CD4-positive, CD25-positive, alpha-beta regulatory T cell (primary cell): Measurements from ENCODE around the gene ELP5. TPM values are rescaled to one million over a fixed set of nuclear protein-coding genes. Genes with fewer than 3 reads are reported as not detected.
A peak's percentile ranks its signal among the peaks of the same experiment; 100 is the strongest.

Experiments
- ATAC-seq, 2 donors: fragments of 150-1000 bp; cut with Tn5 transposase; one replicate each; pipeline ENCODE4 v1.10.0; 2021; ENCODE audit warnings: low read depth in 2 of 2, moderate number of reproducible peaks in 2 of 2, moderate library complexity in 1 of 2
- DNase-seq, 3 donors: peaks; one replicate each; pipeline versions ENCODE4 v3.0.0 to v3.0.0-alpha.2; 2012 to 2022; ENCODE audit warnings: mixed read lengths in 1 of 3
- H3K27ac ChIP-seq: one replicate; pipeline ENCODE4 v1.7.0; 2013; ENCODE audit warnings: mild to moderate bottlenecking, low read length; ENCODE audit not compliant: insufficient read depth, poor library complexity, severe bottlenecking
- H3K27me3 ChIP-seq: one replicate; pipeline ENCODE4 v1.7.0; 2013; ENCODE audit warnings: low read length; ENCODE audit not compliant: control insufficient read depth, insufficient read depth
- H3K36me3 ChIP-seq: one replicate; pipeline ENCODE4 v1.7.0; 2013; ENCODE audit warnings: mild to moderate bottlenecking, low read length, moderate library complexity; ENCODE audit not compliant: control insufficient read depth, insufficient read depth
- H3K4me1 ChIP-seq: 2 replicates; pipeline ENCODE4 v1.7.0; 2013; ENCODE audit warnings: mild to moderate bottlenecking, low read length; ENCODE audit not compliant: insufficient read depth, control insufficient read depth, poor library complexity, severe bottlenecking
- H3K4me3 ChIP-seq: one replicate; pipeline ENCODE4 v1.7.0; 2013; ENCODE audit warnings: low read depth, mild to moderate bottlenecking, low read length, moderate library complexity
- H3K9me3 ChIP-seq, 2 experiments: 1 replicate in 1 of 2; 2 replicates in 1 of 2; pipeline ENCODE4 v1.7.0; 2013; ENCODE audit warnings: low read length in 2 of 2, mild to moderate bottlenecking in 1 of 2, moderate library complexity in 1 of 2; ENCODE audit not compliant: control insufficient read depth in 2 of 2
- H3K27ac Mint-ChIP-seq, 3 donors: one replicate each; pipeline ENCODE4 v1.8.0; 2020 to 2022; ENCODE audit warnings: mild to moderate bottlenecking in 3 of 3, mixed read lengths in 3 of 3, moderate library complexity in 2 of 3
- H3K27me3 Mint-ChIP-seq: one replicate; pipeline ENCODE4 v1.8.0; 2022; ENCODE audit warnings: mild to moderate bottlenecking, mixed read lengths
- H3K36me3 Mint-ChIP-seq: one replicate; pipeline ENCODE4 v1.8.0; 2020; ENCODE audit warnings: mixed read lengths
- H3K4me1 Mint-ChIP-seq, 4 donors: one replicate each; pipeline ENCODE4 v1.8.0; 2020 to 2022; ENCODE audit warnings: mixed read lengths in 4 of 4, mild to moderate bottlenecking in 1 of 4
- H3K4me3 Mint-ChIP-seq, 4 donors: one replicate each; pipeline ENCODE4 v1.8.0; 2020 to 2022; ENCODE audit warnings: mild to moderate bottlenecking in 4 of 4, mixed read lengths in 4 of 4, moderate library complexity in 3 of 4
- H3K9me3 Mint-ChIP-seq, 7 donors: one replicate each; pipeline ENCODE4 v1.8.0; 2020 to 2022; ENCODE audit warnings: mixed read lengths in 7 of 7, mild to moderate bottlenecking in 3 of 7, moderate library complexity in 2 of 7
- polyA plus RNA-seq, 4 donors: library from polyadenylated mRNA; unstranded; fragments of 300-500 nt; fragmentation: Illumina TruSeq; gene quantifications; one replicate each; pipeline ENCODE4 v1.2.3, GENCODE V29; 2021
- total RNA-seq: library from RNA; stranded (reverse); gene quantifications from one replicate; pipeline ENCODE4 v1.2.3, GENCODE V29; 2022

The ELP5 gene
- total and polyA plus RNA-seq, 5 donors from 2014 or later = 31.6 to 74.0 (median 56.1) TPM

DNA sequence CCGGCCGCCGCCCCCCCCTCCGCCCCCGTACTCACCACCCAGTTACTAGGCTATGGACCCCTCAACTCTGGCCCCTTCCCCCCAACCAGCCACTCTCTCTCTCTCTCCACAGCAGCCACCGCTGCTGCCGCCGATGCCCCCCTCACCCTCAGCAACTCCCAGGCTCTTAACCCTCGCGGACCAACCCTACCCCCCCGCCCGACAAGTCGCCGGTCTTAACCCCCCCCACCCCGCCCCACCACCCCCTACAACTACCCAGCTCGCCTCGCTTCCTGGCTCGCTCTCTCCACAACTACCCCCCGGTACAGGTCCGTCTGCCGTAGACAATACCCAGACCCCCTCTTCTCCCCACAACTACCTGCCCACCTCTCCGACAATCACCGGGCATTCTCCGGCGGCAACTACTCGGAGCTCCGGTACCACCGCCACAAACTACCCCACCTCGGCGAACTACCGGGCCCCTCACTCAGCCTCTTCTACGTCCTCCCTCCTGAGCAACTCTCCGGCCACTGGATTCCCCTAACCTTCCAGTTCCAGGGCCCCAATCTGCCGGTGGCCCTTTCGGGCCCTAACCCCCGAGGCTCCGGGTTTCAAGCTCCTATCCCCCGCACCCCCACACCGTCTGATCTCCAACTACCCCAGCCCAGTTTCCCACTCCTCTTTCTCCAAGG, 13.5 kb upstream of the ELP5 start:
- Histone ChIP-seq H3K9me3 (no peaks in the 10 kb centered on the region), H3K4me3 (peak overlapping the region; percentile 77), H3K4me1 (peaks cover 52% of the 10 kb centered on the region), H3K27me3 (no peaks in the 10 kb centered on the region), H3K27ac (peak overlapping the region; percentile 90), H3K36me3 (peaks cover 23% of the 10 kb centered on the region)
- peaks cover 10% of the 10 kb centered on the region for H3K27me3 Mint-ChIP-seq
- H3K36me3 Mint-ChIP-seq = peaks cover 23% of the 10 kb centered on the region
- peak in 2 of 3 donors; percentile 35 to 66 for DNase-seq
- peak overlapping the region; percentile 31 to 99 (median 96) for H3K27ac Mint-ChIP-seq
- peaks cover 0 to 1% (median 0%) of the 10 kb centered on the region in 7 donors for H3K9me3 Mint-ChIP-seq
- H3K4me1 Mint-ChIP-seq = peaks cover 20 to 69% (median 43%) of the 10 kb centered on the region in 4 donors
- H3K4me3 Mint-ChIP-seq = peak overlapping the region; percentile 92 to 97 (median 96)
- no peak for ATAC-seq

GRCh38 chr17:7239091-7240027, 12.7 kb upstream of the ELP5 start, which contains the start of gene PHF23:
TSS of gene PHF23 (minus strand) at chr17:7239457. CDS start at chr17:7239279, 178 bp downstream.
- no peaks in the 10 kb centered on the region for H3K27me3 ChIP-seq

DNA sequence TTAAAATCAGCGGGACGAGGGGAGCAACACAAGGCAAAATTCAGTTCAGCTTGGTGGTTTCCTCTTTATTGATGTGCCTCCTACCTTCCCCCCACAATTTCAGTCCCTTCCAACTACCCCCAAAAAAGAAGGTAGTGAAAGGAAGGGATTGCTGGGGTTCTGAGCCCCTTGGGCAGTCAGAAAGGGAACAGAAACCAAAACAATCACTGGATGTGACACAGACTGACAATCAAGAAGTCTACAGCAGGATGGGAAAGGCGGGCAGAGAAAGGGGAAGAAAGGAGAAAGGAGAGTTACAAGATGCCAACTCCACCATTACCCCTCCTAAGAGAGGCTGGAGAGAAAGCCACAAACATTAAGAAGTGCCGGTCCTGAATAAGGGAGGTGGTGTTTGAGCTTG, 11.6 kb upstream of the ELP5 start:
- H3K9me3 ChIP-seq = no peaks in the 10 kb centered on the region
- Mint-ChIP-seq H3K27ac (peak overlapping the region in 2 of 3 donors; percentile 96 to 98), H3K36me3 (peaks cover 29% of the 10 kb centered on the region), H3K4me3 (peak overlapping the region; percentile 92 to 97 (median 96)), H3K9me3 (peaks cover 0 to 1% (median 0%) of the 10 kb centered on the region in 7 donors), H3K27me3 (peaks cover 14% of the 10 kb centered on the region), H3K4me1 (peaks cover 20 to 55% (median 36%) of the 10 kb centered on the region in 4 donors)
- DNase-seq (no peak), ATAC-seq (no peak)
- H3K36me3 ChIP-seq = peaks cover 34% of the 10 kb centered on the region
- peak overlapping the region; percentile 61 for H3K4me3 ChIP-seq
- peak overlapping the region; percentile 90 for H3K27ac ChIP-seq
- H3K27me3 ChIP-seq = no peaks in the 10 kb centered on the region
- H3K4me1 ChIP-seq = peaks cover 41% of the 10 kb centered on the region

More at GRCh38 chr17:7239091-7240027, 12.7 kb upstream of the ELP5 start, which contains the start of gene PHF23:
- Histone ChIP-seq H3K27ac (peak within 1 kb of the TSS; percentile 90), H3K4me1 (peaks cover 48% of the 10 kb centered on the region), H3K4me3 (peak within 1 kb of the TSS; percentile 77), H3K36me3 (peaks cover 27% of the 10 kb centered on the region), H3K9me3 (no peaks in the 10 kb centered on the region)
- H3K36me3 Mint-ChIP-seq = peaks cover 25% of the 10 kb centered on the region
- H3K4me3 Mint-ChIP-seq = peak within 1 kb of the TSS; percentile 92 to 97 (median 96)
- H3K27ac Mint-ChIP-seq = peak within 1 kb of the TSS; percentile 96 to 99 (median 98)
- peaks cover 10% of the 10 kb centered on the region for H3K27me3 Mint-ChIP-seq
- H3K9me3 Mint-ChIP-seq = peaks cover 0 to 1% (median 0%) of the 10 kb centered on the region in 7 donors
- peaks cover 20 to 65% (median 42%) of the 10 kb centered on the region in 4 donors for H3K4me1 Mint-ChIP-seq
- DNase-seq (peak; percentile 95 to 99 (median 96)), ATAC-seq (peak; percentile 65 to 68)

DNA sequence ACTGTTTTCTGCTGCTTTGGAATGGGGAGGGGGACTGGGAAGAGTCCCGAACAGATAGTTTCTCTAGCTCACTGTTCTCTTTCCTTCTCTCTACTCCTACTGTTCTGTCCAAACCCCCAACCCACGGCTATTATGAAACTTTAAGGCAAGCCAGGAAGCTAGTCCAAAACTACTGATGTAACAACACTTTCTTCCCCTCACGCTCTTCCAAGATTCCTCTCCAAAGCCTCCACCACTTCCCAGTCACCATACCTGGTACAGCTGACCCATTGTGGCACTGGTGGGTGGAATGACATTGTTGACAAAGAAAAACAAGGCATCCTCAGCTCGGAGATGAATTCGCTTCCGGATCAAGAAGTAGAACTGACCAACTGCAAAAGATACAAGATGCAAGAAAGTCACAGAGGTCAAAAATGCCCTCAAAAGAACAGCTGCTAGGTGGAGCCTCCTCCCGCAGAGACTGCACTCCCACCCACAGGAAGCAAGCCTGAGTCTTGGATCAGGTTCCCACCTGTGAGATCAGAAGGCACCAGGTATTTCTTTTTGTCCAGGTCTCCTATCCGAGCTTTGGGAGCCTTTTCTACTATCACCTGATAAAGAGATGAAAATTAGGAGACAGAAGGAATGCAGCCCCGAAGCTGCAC, 10.8 kb upstream of the ELP5 start:
- peaks cover 0 to 1% (median 0%) of the 10 kb centered on the region in 7 donors for H3K9me3 Mint-ChIP-seq
- H3K27ac Mint-ChIP-seq = peak overlapping the region; percentile 98 to 99 (median 99)
- peaks cover 20 to 46% (median 30%) of the 10 kb centered on the region in 4 donors for H3K4me1 Mint-ChIP-seq
- H3K27me3 Mint-ChIP-seq = peaks cover 14% of the 10 kb centered on the region
- Histone ChIP-seq H3K9me3 (no peaks in the 10 kb centered on the region), H3K4me1 (peaks cover 41% of the 10 kb centered on the region), H3K36me3 (peaks cover 33% of the 10 kb centered on the region), H3K27me3 (no peaks in the 10 kb centered on the region), H3K4me3 (peak overlapping the region; percentile 82), H3K27ac (peak overlapping the region; percentile 93)
- H3K36me3 Mint-ChIP-seq = peaks cover 33% of the 10 kb centered on the region
- ATAC-seq (no peak), DNase-seq (no peak)
- H3K4me3 Mint-ChIP-seq = peak overlapping the region; percentile 92 to 97 (median 96)

DNA sequence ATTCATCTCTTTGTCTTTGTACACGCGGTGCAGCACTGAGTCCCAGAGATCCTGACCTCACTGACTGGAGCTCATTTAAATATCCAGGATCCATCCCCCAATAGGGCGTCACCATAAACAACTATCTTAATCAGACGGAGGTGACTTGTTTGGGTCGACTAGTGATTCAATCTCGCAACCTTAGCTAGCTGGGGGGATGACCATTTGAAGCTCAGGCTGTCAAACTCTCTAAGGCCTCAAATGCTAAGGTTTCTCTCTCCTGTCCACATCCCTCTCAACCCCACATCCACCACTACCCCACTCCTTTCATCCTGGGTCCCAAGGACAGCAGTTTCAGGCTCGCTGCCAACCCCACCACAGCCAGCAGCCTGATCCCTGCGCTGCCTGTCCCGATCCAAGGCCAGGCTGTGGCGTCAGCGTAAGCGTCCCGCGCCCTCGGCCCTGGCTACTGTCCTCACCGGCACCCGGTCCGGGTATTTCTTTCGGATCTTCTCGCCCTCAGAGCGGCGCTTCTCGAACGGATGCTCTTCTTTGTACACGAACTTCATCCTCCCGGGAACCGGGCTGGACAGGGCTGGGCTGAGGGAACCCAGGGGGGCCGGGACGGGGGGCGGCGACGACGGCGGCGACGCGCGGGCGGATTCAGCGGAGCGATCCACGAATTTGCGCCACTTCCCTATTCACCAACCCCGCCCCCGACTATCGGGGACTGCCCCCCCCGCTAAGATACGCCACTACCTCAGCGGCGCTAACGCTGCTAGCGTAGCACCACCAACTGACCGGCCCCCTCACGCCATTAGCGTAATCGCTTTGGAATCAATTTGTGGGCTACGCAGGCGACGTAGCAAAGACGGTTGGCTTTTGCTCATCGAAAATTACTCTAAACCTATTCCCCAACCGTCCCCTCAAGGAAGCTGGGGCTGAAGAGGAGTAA, 10.0 kb upstream of the ELP5 start, which contains the start of gene GABARAP:
Gene GABARAP (minus strand): TSS at position 667 of the 934 bp plus-strand sequence. CDS start 119 bp downstream, at position 548.
- no peaks in the 10 kb centered on the region for H3K27me3 ChIP-seq
- Mint-ChIP-seq H3K4me3 (peak within 1 kb of the TSS; percentile 92 to 97 (median 96)), H3K36me3 (peaks cover 35% of the 10 kb centered on the region), H3K27ac (peak within 1 kb of the TSS; percentile 98 to 99 (median 99)), H3K4me1 (peaks cover 16 to 48% (median 30%) of the 10 kb centered on the region in 4 donors), H3K9me3 (peaks cover 0 to 1% (median 0%) of the 10 kb centered on the region in 7 donors), H3K27me3 (peaks cover 14% of the 10 kb centered on the region)
- peak within 1 kb of the TSS; percentile 99 for H3K4me3 ChIP-seq
- H3K27ac ChIP-seq = peak within 1 kb of the TSS; percentile 93
- peaks cover 34% of the 10 kb centered on the region for H3K36me3 ChIP-seq
- H3K9me3 ChIP-seq = no peaks in the 10 kb centered on the region
- ATAC-seq (peak; percentile 23 to 27), DNase-seq (peak; percentile 86 to 95 (median 93))
- peaks cover 40% of the 10 kb centered on the region for H3K4me1 ChIP-seq

DNA sequence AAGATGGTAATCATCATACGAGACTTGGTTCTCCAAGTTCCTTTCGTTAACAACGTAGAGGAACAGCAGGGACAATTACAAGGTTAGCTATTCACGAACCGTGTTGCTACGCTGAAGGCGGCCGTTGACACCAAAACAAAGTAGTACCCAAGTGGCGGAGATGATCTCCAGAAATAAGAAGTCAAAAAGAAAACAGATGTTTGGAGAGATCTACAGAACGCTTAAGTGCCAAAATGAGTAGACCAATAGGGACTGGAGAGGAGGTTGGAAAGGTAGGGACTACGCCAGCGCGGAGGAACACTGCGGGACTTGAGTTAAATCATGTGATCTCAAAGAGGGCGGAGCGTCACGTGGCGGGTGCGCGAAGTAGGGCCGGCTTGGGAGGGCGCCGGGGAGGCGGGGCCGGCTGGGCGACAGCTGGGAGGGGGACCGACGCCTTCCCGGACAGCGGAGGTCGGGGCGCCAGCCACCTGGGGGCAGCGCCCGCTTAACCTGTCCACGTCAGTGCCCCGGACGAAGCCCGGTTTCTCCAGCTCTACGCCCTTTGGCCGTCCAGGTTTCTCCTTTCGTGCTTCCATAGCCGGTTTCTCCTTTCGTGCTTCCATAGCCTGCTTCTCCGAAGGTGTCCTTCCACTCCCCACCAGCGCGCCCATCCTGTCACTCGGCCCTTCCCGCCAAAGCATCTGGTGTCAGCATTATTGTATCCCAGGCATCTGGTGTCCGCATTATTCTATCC, 9.1 kb upstream of the ELP5 start:
- peak; percentile 46 to 48 for ATAC-seq
- Mint-ChIP-seq H3K4me1 (peaks cover 13 to 45% (median 29%) of the 10 kb centered on the region in 4 donors), H3K9me3 (peaks cover 0 to 1% (median 0%) of the 10 kb centered on the region in 7 donors), H3K36me3 (peaks cover 34% of the 10 kb centered on the region), H3K27me3 (peaks cover 14% of the 10 kb centered on the region), H3K4me3 (peak overlapping the region; percentile 92 to 97 (median 96)), H3K27ac (peak overlapping the region; percentile 98 to 99 (median 99))
- peak; percentile 92 to 96 (median 96) for DNase-seq
- Histone ChIP-seq H3K4me3 (peak overlapping the region; percentile 99), H3K9me3 (no peaks in the 10 kb centered on the region), H3K27me3 (no peaks in the 10 kb centered on the region), H3K36me3 (peaks cover 35% of the 10 kb centered on the region), H3K27ac (peak overlapping the region; percentile 93), H3K4me1 (peaks cover 31% of the 10 kb centered on the region)
